Measurements from ENCODE around the gene IGF2R. TPM values are rescaled to one million over a fixed set of nuclear protein-coding genes. Genes with fewer than 3 reads are reported as not detected.
"Not testable (repeated sequence)": the region's sequence is repeated elsewhere in the genome, so short reads cannot be mapped to it uniquely, and the experiment has no call there.

The IGF2R gene
- total RNA-seq, 2 donors from 2014 or later, result 50.8 TPM

DNA sequence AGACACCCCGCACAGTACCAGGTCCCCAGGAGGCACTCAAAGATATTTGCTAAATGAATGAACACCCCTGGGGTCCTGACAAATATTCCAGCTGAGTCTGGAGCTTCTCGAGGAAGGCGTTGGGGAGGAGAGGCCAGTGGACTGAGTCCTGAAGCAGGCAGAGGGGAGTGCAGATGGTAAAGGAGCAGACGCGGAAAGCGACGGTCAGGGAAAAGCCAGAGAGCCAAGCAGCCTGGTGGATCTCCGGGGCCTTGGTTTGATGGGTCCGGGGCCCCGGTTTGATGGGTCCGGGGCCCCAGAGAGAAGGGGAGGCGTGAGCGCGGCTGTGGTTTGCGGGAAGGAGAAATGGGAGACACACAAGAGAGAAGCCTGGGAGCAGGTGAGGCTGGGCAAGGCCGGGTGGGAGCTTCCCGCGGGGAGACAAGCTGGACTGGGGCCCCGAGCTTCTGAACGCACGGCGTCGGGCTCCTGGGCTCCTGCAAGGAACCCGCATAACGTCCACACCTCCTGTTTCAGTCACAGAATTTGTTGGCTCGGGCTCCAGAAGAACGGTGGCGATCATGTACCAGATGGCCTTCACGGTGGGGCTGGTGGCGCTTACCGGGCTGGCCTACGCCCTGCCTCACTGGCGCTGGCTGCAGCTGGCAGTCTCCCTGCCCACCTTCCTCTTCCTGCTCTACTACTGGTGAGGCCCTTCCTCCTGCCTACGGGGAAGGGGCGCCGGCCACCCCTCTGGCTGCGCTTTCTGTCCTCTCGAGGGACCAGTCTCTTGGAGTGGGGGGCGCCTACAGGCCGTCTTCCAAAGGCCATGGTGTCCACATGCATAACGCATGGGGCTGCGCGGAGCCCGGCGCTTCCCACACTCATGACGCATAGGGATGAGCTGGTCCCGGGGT lies 164.8 kb downstream of the IGF2R start:
- TF ChIP-seq, protein P1, sequence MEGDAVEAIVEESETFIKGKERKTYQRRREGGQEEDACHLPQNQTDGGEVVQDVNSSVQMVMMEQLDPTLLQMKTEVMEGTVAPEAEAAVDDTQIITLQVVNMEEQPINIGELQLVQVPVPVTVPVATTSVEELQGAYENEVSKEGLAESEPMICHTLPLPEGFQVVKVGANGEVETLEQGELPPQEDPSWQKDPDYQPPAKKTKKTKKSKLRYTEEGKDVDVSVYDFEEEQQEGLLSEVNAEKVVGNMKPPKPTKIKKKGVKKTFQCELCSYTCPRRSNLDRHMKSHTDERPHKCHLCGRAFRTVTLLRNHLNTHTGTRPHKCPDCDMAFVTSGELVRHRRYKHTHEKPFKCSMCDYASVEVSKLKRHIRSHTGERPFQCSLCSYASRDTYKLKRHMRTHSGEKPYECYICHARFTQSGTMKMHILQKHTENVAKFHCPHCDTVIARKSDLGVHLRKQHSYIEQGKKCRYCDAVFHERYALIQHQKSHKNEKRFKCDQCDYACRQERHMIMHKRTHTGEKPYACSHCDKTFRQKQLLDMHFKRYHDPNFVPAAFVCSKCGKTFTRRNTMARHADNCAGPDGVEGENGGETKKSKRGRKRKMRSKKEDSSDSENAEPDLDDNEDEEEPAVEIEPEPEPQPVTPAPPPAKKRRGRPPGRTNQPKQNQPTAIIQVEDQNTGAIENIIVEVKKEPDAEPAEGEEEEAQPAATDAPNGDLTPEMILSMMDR (IDR thresholded peaks at IDR 0.05), result no peak
- TF ChIP-seq POLR2A (IDR thresholded peaks at IDR 0.05), result no peak
- Histone ChIP-seq H3K4me1 (peaks cover 21% of the 10 kb centered on the region), H3K27me3 (no peaks in the 10 kb centered on the region), H3K9me3 (no peaks in the 10 kb centered on the region), H3K4me3 (no peak overlapping the region), H3K27ac (no peak overlapping the region), H3K36me3 (replicated peaks in 1 of 2; ENCODE audit: insufficient read depth in 1 of 2, low read depth in 2 of 2) (no peaks in the 10 kb centered on the region)
- intact Hi-C loops (cut with DNase I), result loop anchor here (10.0 kb wide), 1 partner anchor 321 kb away; no protein-coding TSS in a partner anchor
- ATAC-seq (no peak), DNase-seq (no peak)
- 91% methylated on average over 41 to 43 of the region's 47 CpGs for WGBS, 2 donors

DNA sequence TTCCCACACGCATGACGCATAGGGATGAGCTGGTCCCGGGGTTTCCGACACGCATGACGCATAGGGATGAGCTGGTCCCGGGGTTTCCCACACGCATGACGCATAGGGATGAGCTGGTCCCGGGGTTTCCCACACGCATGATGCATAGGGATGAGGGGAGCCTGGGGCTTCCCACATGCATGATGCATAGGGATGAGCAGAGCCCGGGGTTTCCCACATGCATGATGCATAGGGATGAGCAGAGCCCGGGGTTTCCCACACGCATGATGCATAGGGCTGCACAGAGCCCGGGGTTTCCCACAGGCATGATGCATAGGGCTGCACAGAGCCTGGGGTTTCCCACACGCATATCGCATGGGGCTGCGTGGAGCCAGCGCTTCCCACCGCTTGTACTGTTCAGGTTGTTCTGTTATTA lies 165.5 kb downstream of the IGF2R start:
- H3K4me3 ChIP-seq; H3K36me3 ChIP-seq (replicated peaks in 1 of 2; ENCODE audit: insufficient read depth in 1 of 2, low read depth in 2 of 2); H3K9me3 ChIP-seq; H3K27ac ChIP-seq; DNase-seq; H3K27me3 ChIP-seq; ATAC-seq: not testable (repeated sequence)
- intact Hi-C loops (cut with DNase I), result loop anchor here (10.0 kb wide), 1 partner anchor 320 kb away; no protein-coding TSS in a partner anchor
- WGBS, 2 donors, result 87 to 98% methylated on average over 7 to 17 of the region's 20 CpGs
- peaks cover 25% of the 10 kb centered on the region for H3K4me1 ChIP-seq

DNA sequence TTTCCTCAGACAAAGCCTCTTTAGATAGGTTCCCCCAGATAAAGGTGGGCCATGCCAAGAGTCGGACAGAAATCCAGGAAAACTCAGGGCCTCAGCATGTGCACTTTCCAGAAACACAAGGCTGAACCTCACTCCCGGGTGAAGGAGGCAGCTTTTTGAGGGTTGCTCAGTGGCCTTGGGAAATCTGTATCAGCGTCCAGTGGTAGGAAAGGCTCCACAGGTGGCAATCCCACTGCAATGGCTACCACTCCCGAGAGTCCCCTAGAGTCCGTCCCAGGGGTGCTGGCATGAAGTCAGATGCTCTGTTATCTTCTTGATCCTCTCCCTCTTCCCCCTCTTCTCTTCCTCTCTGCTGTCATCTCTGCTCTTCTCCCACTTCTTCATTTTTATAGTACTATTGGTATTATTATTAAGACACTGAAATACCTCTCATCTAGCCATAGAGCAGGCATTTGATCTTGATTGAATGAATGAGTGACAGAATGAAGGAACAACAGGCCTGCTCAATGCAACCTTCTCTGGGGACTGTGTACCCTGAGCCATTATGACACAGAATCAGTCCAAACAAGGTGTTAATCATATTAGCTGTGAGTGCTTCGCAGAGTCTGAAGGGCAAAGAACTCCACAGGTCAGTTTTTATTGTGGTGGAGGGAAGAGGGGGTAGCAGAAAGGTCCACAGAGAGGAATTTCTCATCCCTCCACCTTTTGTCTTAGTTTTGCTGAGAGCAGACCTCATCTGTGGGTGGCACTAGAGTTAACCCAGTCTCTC lies 166.1 kb downstream of the IGF2R start:
- WGBS, 2 donors, result 79 to 93% methylated on average over 4 to 6 of the region's 6 CpGs
- H3K36me3 ChIP-seq (replicated peaks in 1 of 2; ENCODE audit: insufficient read depth in 1 of 2, low read depth in 2 of 2), result no peaks in the 10 kb centered on the region
- no peak overlapping the region for H3K4me3 ChIP-seq
- ATAC-seq (no peak), DNase-seq (no peak)
- intact Hi-C loops (cut with DNase I), result loop anchor here (10.0 kb wide), 1 partner anchor 320 kb away; no protein-coding TSS in a partner anchor
- TF ChIP-seq, protein P1 (IDR thresholded peaks at IDR 0.05), result no peak
- TF ChIP-seq POLR2A (IDR thresholded peaks at IDR 0.05), result no peak
- no peak overlapping the region for H3K27ac ChIP-seq
- H3K4me1 ChIP-seq, result peaks cover 25% of the 10 kb centered on the region
- H3K9me3 ChIP-seq, result no peaks in the 10 kb centered on the region
- H3K27me3 ChIP-seq, result no peaks in the 10 kb centered on the region

DNA sequence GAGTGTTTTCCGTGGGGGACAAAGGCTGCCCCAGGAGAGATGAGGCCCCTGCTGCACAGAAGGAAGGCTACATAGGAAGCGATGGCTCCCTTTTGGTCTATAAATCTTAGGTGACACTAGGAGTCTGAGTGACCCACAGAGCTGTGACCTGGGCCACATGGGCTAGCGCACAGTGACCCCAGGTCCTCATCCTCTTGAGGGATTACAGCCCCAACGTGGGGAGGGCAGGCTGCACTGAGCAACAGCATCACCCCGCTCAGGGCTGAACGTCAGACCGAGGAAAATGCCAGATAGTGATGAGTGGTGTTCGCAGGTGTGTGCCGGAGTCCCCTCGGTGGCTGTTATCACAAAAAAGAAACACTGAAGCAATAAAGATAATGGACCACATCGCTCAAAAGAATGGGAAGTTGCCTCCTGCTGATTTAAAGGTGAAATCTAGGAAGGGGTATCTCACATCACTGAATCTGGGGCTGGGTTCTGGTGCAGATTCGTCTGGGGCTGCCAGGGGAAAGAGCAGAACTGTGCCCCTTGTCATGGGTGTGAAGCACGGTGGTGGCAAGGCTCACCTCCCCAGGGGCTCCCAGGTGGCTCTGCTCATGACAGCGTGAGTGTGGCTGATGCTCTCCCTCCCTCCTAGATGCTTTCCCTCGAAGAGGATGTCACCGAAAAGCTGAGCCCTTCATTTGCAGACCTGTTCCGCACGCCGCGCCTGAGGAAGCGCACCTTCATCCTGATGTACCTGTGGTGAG lies 167.2 kb downstream of the IGF2R start:
- H3K27me3 ChIP-seq, result no peaks in the 10 kb centered on the region
- 77 to 82% methylated on average over 19 to 21 of the region's 21 CpGs for WGBS, 2 donors
- DNase-seq (no peak), ATAC-seq (no peak)
- H3K9me3 ChIP-seq, result no peaks in the 10 kb centered on the region
- TF ChIP-seq, protein P1 (IDR thresholded peaks at IDR 0.05), result no peak
- TF ChIP-seq POLR2A (IDR thresholded peaks at IDR 0.05), result no peak
- no peak overlapping the region for H3K4me3 ChIP-seq
- no peak overlapping the region for H3K27ac ChIP-seq
- intact Hi-C loops (cut with DNase I), result loop anchor here (10.0 kb wide), 1 partner anchor 319 kb away; no protein-coding TSS in a partner anchor
- peaks cover 25% of the 10 kb centered on the region for H3K4me1 ChIP-seq
- no peaks in the 10 kb centered on the region for H3K36me3 ChIP-seq (replicated peaks in 1 of 2; ENCODE audit: insufficient read depth in 1 of 2, low read depth in 2 of 2)
